HG02852 (cell line): ENCODE results near the gene FMNL3.
"Not testable (repeated sequence)": the region's sequence is repeated elsewhere in the genome, so short reads cannot be mapped to it uniquely, and the experiment has no call there.

Source experiments
- ATAC-seq: cut with Tn5 transposase; IDR thresholded peaks from one replicate; pipeline ENCODE4 v1.9.1; 2021; ENCODE audit warnings: mild to moderate bottlenecking, moderate library complexity; ENCODE audit not compliant: unreplicated experiment

FMNL3 gene

GRCh38 chr12:49713952-49714351 is 6.7 kb upstream of the FMNL3 start:
- ATAC-seq, result not testable (repeated sequence)

- no peak for ATAC-seq
Measured at GRCh38 chr12:49708851-49709250, 1.6 kb upstream of the FMNL3 start.

GRCh38 chr12:49707812-49708147 is 575 bp upstream of the FMNL3 start:
- ATAC-seq, result no peak

GRCh38 chr12:49706351-49707127 is 666 bp downstream of the FMNL3 start:
- peak; percentile 16 for ATAC-seq

GRCh38 chr12:49705479-49706134 is 1.6 kb downstream of the FMNL3 start:
- no peak for ATAC-seq

- ATAC-seq, result no peak
Measured at GRCh38 chr12:49703647-49704137, 3.5 kb downstream of the FMNL3 start.

GRCh38 chr12:49702676-49703215 is 4.5 kb downstream of the FMNL3 start:
- ATAC-seq, result no peak

GRCh38 chr12:49702009-49702408 is 5.2 kb downstream of the FMNL3 start:
- ATAC-seq, result no peak

GRCh38 chr12:49698619-49699545 is 8.3 kb downstream of the FMNL3 start:
- peak; percentile 65 for ATAC-seq

GRCh38 chr12:49697808-49698207 is 9.4 kb downstream of the FMNL3 start:
- no peak for ATAC-seq

GRCh38 chr12:49696723-49697122 is 10.5 kb downstream of the FMNL3 start:
- no peak for ATAC-seq

- no peak for ATAC-seq
Measured at GRCh38 chr12:49693931-49694444, 13.2 kb downstream of the FMNL3 start.

GRCh38 chr12:49692851-49693250 is 14.4 kb downstream of the FMNL3 start:
- no peak for ATAC-seq

- no peak for ATAC-seq
Measured at GRCh38 chr12:49689785-49690184, 17.4 kb downstream of the FMNL3 start.

- no peak for ATAC-seq
Measured at GRCh38 chr12:49689237-49689636, 18.0 kb downstream of the FMNL3 start.

GRCh38 chr12:49687941-49688340 is 19.3 kb downstream of the FMNL3 start:
- ATAC-seq, result no peak

- ATAC-seq, result no peak
Measured at GRCh38 chr12:49684310-49684854, 22.8 kb downstream of the FMNL3 start.

GRCh38 chr12:49683599-49684309 is 23.5 kb downstream of the FMNL3 start:
- no peak for ATAC-seq

- no peak for ATAC-seq
Measured at GRCh38 chr12:49680075-49680474, 27.1 kb downstream of the FMNL3 start.

- ATAC-seq, result no peak
Measured at GRCh38 chr12:49678711-49679110, 28.5 kb downstream of the FMNL3 start.
